Activated CD8-positive, alpha-beta memory T cell treated with anti-CD3 and anti-CD28 coated beads for 1 hour (primary cell): ENCODE results near the gene GOLGA6L10.
"Not testable (repeated sequence)": the region's sequence is repeated elsewhere in the genome, so short reads cannot be mapped to it uniquely, and the experiment has no call there.

Source experiments
- DNase-seq, 2 donors: peaks; one replicate each; pipeline ENCODE4 v3.0.0-alpha.2; 2020; ENCODE audit warnings: low read depth in 1 of 2; ENCODE audit errors: extremely low read depth in 1 of 2

GOLGA6L10 gene

DNA sequence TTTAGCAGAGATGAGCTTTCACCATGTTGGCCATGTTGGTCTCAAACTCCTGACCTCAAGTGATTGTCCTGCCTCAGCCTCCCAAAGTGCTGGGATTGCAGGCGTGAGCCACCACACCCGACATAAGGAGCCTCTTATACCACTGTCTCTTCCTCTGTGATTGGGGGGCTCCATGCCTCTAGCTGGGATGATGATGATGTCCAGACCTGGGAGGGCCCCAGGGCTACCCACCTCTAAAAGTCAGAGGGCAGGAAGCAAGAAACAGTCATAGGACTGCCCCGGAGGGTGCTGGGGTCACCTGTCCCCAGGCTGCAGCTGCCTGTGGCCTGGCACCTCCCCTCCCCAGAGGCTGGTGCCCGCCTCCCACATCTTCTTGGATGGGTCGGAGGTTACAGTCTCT, 5.4 kb downstream of the GOLGA6L10 start:
- not testable (repeated sequence) for DNase-seq

DNA sequence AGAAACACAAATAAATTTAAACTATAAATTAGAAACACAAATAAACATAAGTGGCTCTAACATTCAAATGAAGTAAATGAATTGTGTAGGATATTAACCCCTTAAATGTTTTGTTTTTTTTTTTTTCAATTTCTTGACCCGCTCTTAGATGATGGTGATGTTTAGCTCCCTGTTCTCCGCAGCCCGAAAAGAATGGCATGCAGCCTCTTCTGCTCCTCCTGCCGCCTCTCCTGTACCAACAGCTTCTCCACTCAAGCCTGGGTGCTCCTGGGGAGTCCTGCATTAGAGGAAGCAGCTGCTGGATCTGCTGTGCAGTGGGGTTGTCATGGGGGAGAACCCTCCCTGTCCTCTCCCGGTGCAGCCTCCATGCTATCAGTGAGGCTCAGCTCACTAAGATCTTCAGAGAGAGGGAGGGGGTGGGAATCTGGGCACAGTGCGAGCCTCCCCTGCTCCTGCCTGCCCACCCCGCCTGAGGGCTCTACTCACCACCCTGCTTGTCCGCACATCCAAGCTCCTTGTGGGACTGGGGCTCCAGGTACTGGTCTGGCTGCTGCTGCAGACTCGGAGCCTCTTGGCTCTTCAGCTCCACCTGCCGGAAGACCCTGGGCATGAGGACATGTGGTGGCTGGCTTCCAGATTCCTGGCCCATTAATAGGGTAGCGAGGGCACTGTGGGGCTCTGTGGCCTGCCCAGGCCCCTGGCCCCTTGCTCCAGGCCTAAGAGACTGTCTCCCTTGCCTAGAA, 6.5 kb downstream of the GOLGA6L10 start:
- peak in 1 of 2 donors; percentile 14 for DNase-seq

GRCh38 chr15:82338573-82338972, 10.7 kb downstream of the GOLGA6L10 start:
- DNase-seq, result not testable (repeated sequence)

DNA sequence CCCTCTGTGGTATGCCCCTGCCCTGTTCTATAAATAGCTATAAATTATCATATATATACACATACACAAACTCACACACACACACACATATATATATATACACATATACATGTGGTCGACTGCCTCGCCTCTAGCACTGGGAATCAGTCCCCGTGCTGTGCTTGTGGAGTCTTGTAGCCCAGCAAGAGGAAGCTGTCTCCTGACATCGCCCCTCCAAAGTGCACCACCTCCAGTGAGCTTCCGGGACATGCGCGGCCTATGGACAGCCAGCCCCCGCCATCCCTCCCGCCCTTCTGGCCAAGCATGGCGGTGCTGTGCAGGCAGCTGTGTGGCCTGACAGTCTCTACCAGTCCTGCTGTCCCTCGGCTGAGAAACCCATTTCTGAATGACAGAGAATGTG, 11.2 kb downstream of the GOLGA6L10 start:
- not testable (repeated sequence) for DNase-seq

DNA sequence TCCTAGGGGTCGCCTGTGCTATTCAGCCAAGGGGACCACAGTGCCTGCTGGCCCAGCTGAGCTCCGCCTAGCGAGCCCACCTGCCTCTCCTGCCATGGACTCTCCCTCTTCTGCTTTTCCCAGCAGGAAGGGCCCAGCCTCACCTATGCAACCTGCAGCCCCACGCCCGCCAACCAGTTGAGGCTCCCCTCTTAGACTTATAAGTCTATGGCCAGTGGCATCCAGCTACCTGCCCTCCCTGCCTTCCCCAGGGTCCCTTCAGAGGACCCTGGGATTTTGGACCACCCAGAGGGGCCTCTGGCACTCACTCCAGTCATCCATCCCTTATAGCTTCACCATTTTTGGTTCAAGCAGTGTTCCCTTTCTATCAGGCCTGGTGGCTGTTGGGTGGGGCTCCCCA, 12.2 kb downstream of the GOLGA6L10 start:
- not testable (repeated sequence) for DNase-seq

DNA sequence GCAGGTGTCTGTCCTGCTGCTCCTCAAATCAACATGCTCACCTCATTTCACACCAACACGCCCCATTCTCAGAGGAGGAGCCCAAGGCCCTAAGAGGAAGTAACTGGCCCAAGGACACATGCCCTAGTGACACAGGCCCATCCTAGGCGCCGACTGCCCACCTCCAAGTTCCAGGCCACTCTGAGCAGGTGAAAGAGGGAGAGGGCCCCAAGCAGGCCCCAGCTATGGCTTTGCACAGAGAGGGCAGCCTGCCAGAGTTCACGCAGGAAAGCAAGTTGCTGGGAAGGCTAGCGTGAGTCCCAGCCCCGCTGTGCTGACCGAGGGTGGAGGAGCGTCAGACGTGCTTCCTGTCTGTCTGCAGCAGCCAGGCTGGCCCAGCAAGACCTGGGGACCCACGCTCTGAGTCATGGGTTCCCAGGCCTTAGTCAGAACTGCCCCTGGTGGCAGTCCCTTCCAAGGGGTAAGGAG, 13.1 kb downstream of the GOLGA6L10 start:
- DNase-seq, result not testable (repeated sequence)

DNA sequence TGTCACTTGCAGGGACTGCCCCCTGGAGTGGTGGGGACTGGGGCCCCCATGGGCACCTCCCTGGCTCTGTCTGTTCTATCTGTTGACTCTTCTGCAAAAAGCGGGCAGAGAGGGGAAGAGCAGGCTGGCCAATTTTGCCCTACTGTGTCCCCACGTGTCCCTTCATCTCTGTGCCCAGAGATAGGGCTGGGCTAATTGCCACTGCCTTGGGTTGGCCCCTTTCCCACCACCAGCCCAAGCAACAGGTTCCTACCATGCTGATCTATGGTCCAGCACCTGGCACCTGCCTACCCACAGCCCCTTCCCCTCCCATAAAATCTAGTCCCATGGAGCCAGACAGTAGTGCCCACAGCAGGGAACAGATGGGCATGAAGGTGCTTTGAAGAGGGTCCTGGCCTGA, 14.3 kb downstream of the GOLGA6L10 start:
- not testable (repeated sequence) for DNase-seq

DNA sequence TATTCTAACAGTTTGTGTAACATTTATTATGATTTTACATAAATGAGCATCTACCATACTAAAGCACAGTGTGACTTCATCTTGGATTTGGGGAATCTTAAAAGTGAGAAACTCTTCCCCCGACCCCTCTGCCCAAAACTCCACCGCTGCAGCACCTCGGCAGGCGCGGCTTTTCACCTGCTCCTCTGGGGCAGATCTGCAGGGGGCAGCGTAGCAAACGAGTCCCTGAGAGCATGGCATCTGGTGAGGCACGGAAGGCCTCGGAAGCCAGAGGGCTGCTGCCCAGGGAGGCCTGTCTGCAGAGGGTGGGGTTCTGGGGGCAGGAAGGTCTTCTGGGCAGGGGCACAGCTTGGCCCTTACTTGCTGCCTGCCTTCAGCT, 14.7 kb downstream of the GOLGA6L10 start:
- not testable (repeated sequence) for DNase-seq

DNA sequence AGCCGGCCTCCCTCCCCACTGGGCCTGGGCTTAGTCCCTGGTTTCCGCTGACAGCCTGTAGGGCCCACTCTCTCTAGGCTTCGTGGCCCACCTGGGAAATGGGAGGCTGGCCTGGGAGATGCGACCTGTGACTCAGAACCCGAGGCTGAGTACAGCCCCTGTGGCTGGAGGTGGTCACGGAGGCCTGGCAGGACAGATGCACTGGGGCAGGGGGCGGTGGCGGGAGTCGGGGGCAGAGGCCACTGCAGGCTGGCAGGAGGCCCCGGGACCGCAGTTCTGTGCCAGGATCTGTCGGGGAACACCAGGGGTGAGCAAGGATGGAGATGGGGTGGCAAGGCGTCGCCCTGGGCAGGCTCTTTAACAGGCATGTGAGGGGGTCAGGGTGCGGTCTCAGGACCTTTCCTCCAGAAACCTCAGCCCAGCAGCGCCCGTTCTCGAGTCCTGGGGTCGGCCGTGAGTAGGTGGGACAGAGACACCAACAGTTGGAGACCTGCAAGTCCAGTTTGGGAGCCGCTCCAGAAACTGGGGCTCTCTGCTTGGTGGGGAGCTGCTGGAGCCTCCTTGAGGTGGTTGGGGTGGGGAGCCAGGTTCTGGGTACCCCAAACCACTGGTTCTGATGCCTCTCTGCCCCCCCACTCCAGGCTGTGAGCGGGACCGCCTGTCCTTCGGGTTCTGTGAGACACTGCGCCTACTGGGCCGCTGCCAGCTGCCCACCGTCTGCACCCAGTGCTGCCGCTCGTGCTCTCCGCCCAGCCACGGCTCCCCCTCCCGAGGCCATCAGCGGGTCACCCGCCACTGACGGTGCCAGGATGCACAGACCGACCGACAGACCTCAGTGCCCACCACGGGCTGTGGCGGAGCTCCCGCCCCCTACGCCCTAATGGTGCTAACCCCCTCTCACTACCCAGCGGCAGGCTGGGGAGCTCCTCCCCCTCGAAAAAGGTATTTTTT, 15.4 kb downstream of the GOLGA6L10 start:
- DNase-seq, result not testable (repeated sequence)

- DNase-seq, result not testable (repeated sequence)
These were observed 16.3 kb downstream of the GOLGA6L10 start for GRCh38 chr15:82332711-82333602.

GRCh38 chr15:82331576-82332304, 17.5 kb downstream of the GOLGA6L10 start:
- not testable (repeated sequence) for DNase-seq

DNA sequence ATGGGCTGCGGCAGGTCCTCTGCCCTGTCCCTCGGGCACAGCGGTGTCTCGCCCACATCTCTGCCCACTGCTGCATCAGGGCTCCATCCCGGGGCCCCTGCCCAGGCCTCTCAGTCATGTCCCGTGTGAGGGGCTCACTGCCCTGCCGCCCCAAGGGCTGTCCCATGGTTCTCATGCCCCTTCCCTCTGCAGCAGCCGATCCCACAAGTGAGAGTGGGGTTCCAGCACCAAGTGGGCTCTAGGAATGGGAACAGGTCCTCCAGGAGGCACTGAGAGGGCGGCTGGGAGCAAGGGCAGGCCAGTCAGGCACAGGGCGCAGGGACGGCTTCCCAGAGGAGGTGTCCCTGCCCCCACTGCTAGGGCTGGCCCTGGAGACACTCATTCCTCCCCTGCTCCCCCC, 18.4 kb downstream of the GOLGA6L10 start:
- DNase-seq, result not testable (repeated sequence)

GRCh38 chr15:82329039-82329438, 20.2 kb downstream of the GOLGA6L10 start:
- DNase-seq, result not testable (repeated sequence)

GRCh38 chr15:82327372-82327771, 21.9 kb downstream of the GOLGA6L10 start:
- DNase-seq, result not testable (repeated sequence)

- not testable (repeated sequence) for DNase-seq
These were observed 22.4 kb downstream of the GOLGA6L10 start for GRCh38 chr15:82326896-82327295.

DNA sequence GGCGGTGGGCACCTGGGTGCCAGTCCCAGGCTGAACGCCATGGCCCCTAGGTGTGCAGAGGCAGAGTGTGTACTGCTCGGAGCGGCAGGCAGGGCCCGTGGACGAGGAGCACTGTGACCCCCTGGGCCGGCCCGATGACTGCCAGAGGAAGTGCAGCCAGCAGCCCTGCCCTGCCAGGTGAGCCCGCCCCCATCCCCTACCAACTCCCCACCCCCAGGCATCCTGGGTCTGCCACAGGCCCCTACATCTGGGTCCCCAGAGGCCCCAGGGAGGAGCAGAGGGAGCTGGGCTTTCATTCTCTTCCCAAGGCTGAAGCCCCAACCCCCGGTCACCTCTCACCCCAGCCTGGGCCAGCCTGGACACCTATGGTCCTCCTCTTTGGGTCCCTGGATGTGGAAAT, 23.6 kb downstream of the GOLGA6L10 start:
- DNase-seq, result not testable (repeated sequence)

- not testable (repeated sequence) for DNase-seq
These were observed 24.4 kb downstream of the GOLGA6L10 start for GRCh38 chr15:82324831-82325230.

DNA sequence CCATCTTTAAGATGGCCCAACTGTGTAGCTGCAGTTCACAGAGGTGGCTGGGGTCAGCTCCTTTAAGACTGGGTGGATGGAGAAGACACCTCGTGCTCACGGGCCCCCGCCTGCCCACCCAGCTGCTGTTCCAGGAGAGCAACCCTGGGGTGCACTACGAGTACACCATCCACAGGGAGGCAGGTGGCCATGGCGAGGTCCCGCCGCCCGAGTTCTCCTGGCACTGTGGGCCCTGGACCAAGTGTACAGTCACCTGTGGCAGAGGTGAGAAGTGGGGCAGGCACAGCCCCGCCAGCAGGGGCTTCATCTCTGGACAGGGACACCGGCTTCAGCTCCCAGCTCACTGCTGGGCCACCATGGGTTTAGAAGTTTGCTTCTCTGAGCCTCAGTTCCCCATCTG, 26.8 kb downstream of the GOLGA6L10 start:
- not testable (repeated sequence) for DNase-seq

DNA sequence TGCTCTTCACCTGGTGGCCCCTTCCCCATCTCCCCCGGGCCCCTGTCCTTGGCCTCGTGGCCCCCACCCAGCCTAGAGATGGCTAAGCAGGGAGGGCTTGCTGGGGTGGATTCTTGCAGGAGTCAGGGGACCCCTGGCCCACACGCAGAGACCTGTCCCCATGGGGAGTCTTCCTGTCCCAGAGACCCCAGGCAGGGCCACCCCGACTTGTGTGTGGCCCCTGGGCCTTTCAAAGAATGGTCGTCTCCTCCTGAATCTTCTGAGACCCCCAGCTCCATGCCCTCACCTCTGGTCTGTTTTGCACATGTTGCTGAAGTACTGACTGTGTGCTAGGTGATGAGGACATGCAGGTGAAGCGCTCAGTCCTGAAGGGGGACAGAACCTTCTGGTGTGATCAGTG, 28.4 kb downstream of the GOLGA6L10 start:
- DNase-seq, result not testable (repeated sequence)
